Right atrium auricular region (tissue), 2 donors: ENCODE measurements around the gene NUDT3. TPM values are rescaled to one million over a fixed set of nuclear protein-coding genes. Genes with fewer than 3 reads are reported as not detected.

Experiments used
- DNase-seq: peaks from one replicate; pipeline ENCODE4 v3.0.0-alpha.2; 2019; ENCODE audit warnings: low spot score
- H3K27ac ChIP-seq, 2 donors: fragments of 200-600 bp; sonication (generic); 1 replicate in 1 of 2; 2 replicates in 1 of 2; pipeline ENCODE4 v1.5.1; 2016 to 2019
- H3K27me3 ChIP-seq, 2 donors: fragments of 200-600 bp; sonication (generic); one replicate each; pipeline versions ENCODE4 v1.5.1 to v1.6.0; 2017 to 2019
- H3K36me3 ChIP-seq: fragments of 200-600 bp; sonication (generic); one replicate; pipeline ENCODE4 v1.5.1; 2016
- H3K4me1 ChIP-seq, 2 donors: fragments of 200-600 bp; sonication (generic); one replicate each; pipeline versions ENCODE4 v1.5.1 to v1.6.0; 2017 to 2019
- H3K4me3 ChIP-seq, 2 donors: fragments of 200-600 bp; sonication (generic); 1 replicate in 1 of 2; 2 replicates in 1 of 2; pipeline ENCODE4 v1.5.1; 2017 to 2019; ENCODE audit warnings: mild to moderate bottlenecking in 1 of 2, moderate library complexity in 1 of 2
- H3K9me3 ChIP-seq, 2 donors: fragments of 200-600 bp; sonication (generic); one replicate each; pipeline ENCODE4 v1.5.1; 2019
- CTCF ChIP-seq, 2 donors: fragments of 200-600 bp; sonication (generic); IDR thresholded peaks; one replicate each; pipeline ENCODE4 v1.5.1; 2019; ENCODE audit warnings: antibody characterized with exemption in 2 of 2
- total RNA-seq, 2 donors: library from RNA; depleted of rRNA; stranded (reverse); fragments of >200 nt; gene quantifications; one replicate each; pipeline ENCODE4 v1.1.0, GENCODE V29; 2016

NUDT3 gene
- total RNA-seq, 2 donors from 2014 or later = 47.2 to 53.5 TPM

GRCh38 chr6:34280216-34280615 is 112.3 kb downstream of the NUDT3 start:
- Histone ChIP-seq H3K27ac (no peak overlapping the region), H3K4me3 (no peak overlapping the region), H3K9me3 (no peaks in the 10 kb centered on the region), H3K27me3 (no peaks in the 10 kb centered on the region), H3K36me3 (no peaks in the 10 kb centered on the region), H3K4me1 (peaks cover 0 to 26% of the 10 kb centered on the region in 2 donors)
- no peak for TF ChIP-seq CTCF (IDR thresholded peaks at IDR 0.05)
- DNase-seq = no peak

GRCh38 chr6:34278833-34279232 is 113.6 kb downstream of the NUDT3 start:
- no peak for TF ChIP-seq CTCF (IDR thresholded peaks at IDR 0.05)
- H3K9me3 ChIP-seq = no peaks in the 10 kb centered on the region
- H3K36me3 ChIP-seq = no peaks in the 10 kb centered on the region
- DNase-seq = no peak
- peaks cover 0 to 20% of the 10 kb centered on the region in 2 donors for H3K4me1 ChIP-seq
- no peaks in the 10 kb centered on the region for H3K27me3 ChIP-seq
- no peak overlapping the region for H3K27ac ChIP-seq
- H3K4me3 ChIP-seq = no peak overlapping the region

- Histone ChIP-seq H3K27ac (peak overlapping the region; percentile 23 to 58), H3K27me3 (no peaks in the 10 kb centered on the region), H3K4me3 (no peak overlapping the region), H3K9me3 (no peaks in the 10 kb centered on the region), H3K36me3 (no peaks in the 10 kb centered on the region), H3K4me1 (peaks cover 0 to 28% of the 10 kb centered on the region in 2 donors)
- TF ChIP-seq CTCF (IDR thresholded peaks at IDR 0.05) = no peak
- no peak for DNase-seq
These were observed 114.7 kb downstream of the NUDT3 start for GRCh38 chr6:34277763-34278112.

GRCh38 chr6:34276881-34277762 is 115.3 kb downstream of the NUDT3 start:
- H3K9me3 ChIP-seq = no peaks in the 10 kb centered on the region
- H3K4me1 ChIP-seq = peaks cover 0 to 28% of the 10 kb centered on the region in 2 donors
- no peaks in the 10 kb centered on the region for H3K36me3 ChIP-seq
- DNase-seq = no peak
- H3K27me3 ChIP-seq = no peaks in the 10 kb centered on the region
- no peak for TF ChIP-seq CTCF (IDR thresholded peaks at IDR 0.05)
- no peak overlapping the region for H3K4me3 ChIP-seq
- peak overlapping the region; percentile 23 to 58 for H3K27ac ChIP-seq

- Histone ChIP-seq H3K9me3 (no peaks in the 10 kb centered on the region), H3K27me3 (no peaks in the 10 kb centered on the region), H3K36me3 (no peaks in the 10 kb centered on the region), H3K27ac (peak overlapping the region; percentile 9 to 58), H3K4me3 (no peak overlapping the region), H3K4me1 (peaks cover 0 to 28% of the 10 kb centered on the region in 2 donors)
- no peak for DNase-seq
- no peak for TF ChIP-seq CTCF (IDR thresholded peaks at IDR 0.05)
These were observed 116.3 kb downstream of the NUDT3 start for GRCh38 chr6:34276191-34276590.
